ENCODE results near the gene EEF1AKMT3. TPM values are rescaled to one million over a fixed set of nuclear protein-coding genes. Genes with fewer than 3 reads are reported as not detected.
"Not testable (repeated sequence)": the region's sequence is repeated elsewhere in the genome, so short reads cannot be mapped to it uniquely, and the experiment has no call there.

Gene EEF1AKMT3
- total RNA-seq, 2 experiments from 2014 or later, result 3.6 to 4.6 TPM

- DNase-seq, result no peak
- CTCF ChIA-PET, result interaction anchor here (0.6 to 21.5 kb wide), 3 partner anchors 13 to 383 kb away, joined by 3 to 255 read pairs (median 9); no protein-coding TSS in a partner anchor
- H3K27me3 Mint-ChIP-seq (ENCODE audit: low read depth), result no peaks in the 10 kb centered on the region
- H3K4me3 Mint-ChIP-seq, result no peak overlapping the region
- H3K27ac Mint-ChIP-seq, result no peak overlapping the region
- H3K4me1 Mint-ChIP-seq (ENCODE audit: low read depth), result no peaks in the 10 kb centered on the region
- intact Hi-C loops (cut with micrococcal nuclease), result no loop called here
- no peaks in the 10 kb centered on the region for H3K9me3 Mint-ChIP-seq
- H3K36me3 Mint-ChIP-seq (ENCODE audit: low read depth), result peaks cover 2% of the 10 kb centered on the region
Observed at GRCh38 chr12:57816855-57817151, 44.4 kb downstream of the EEF1AKMT3 start.

DNA sequence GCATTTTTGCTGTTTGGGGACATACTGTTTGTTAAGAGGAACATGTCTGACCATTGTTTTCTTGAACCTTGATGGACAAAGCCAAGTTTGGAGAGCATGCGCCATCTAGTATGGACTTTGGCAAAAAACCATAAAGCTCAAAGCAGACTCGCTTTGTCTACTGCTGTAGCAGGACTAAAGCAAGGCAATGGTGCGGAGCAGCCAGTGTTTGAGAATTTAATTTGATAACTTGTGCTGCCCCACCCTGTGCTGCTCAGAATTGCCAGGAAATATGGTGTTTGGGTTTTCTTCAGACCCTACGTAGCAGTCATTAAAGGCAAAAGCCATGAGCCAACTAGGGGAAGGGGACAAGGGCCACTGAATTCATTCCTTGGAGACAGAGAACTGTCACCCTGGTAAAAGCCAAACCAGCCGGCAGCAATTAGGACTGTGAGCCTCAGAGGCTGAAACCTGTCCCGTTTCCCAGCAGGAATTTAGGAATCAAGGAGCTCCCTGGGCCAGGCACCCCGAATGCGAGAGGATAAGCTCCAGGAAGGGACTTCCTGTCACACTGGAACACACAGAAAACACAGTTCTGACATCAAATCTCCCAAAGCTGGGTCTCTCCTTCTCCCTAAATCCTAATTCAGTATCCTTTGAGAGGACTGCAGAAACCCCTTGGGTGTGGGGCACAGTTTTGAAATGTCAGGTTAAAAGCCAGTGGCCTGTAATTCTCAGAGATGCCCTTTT lies 45.0 kb downstream of the EEF1AKMT3 start:
- Mint-ChIP-seq H3K27ac (no peak overlapping the region), H3K36me3 (ENCODE audit: low read depth) (peaks cover 2% of the 10 kb centered on the region), H3K9me3 (no peaks in the 10 kb centered on the region), H3K4me1 (ENCODE audit: low read depth) (no peaks in the 10 kb centered on the region), H3K4me3 (no peak overlapping the region), H3K27me3 (ENCODE audit: low read depth) (no peaks in the 10 kb centered on the region)
- intact Hi-C loops (cut with micrococcal nuclease), result no loop called here
- DNase-seq, result no peak
- CTCF ChIA-PET, result interaction anchor here (0.6 to 21.5 kb wide), 7 partner anchors 10 to 383 kb away, joined by 3 to 255 read pairs (median 5); no protein-coding TSS in a partner anchor

GRCh38 chr12:57817990-57818331 lies 45.5 kb downstream of the EEF1AKMT3 start:
- H3K4me3 Mint-ChIP-seq; H3K4me1 Mint-ChIP-seq (ENCODE audit: low read depth); H3K36me3 Mint-ChIP-seq (ENCODE audit: low read depth); H3K9me3 Mint-ChIP-seq; H3K27me3 Mint-ChIP-seq (ENCODE audit: low read depth); H3K27ac Mint-ChIP-seq; DNase-seq; intact Hi-C loops (cut with micrococcal nuclease): not testable (repeated sequence)
- CTCF ChIA-PET, result interaction anchor here (0.6 to 1.5 kb wide), 9 partner anchors 9 to 88 kb away, joined by 3 to 9 read pairs (median 4); partner anchors contain the start of gene TSFM

- intact Hi-C loops (cut with micrococcal nuclease); H3K27me3 Mint-ChIP-seq (ENCODE audit: low read depth); CTCF ChIA-PET; H3K27ac Mint-ChIP-seq; DNase-seq; H3K4me3 Mint-ChIP-seq; H3K4me1 Mint-ChIP-seq (ENCODE audit: low read depth); H3K9me3 Mint-ChIP-seq: not testable (repeated sequence)
- H3K36me3 Mint-ChIP-seq (ENCODE audit: low read depth), result peaks cover 13% of the 10 kb centered on the region
Observed at GRCh38 chr12:57820119-57820518, 47.7 kb downstream of the EEF1AKMT3 start.

- H3K4me3 Mint-ChIP-seq; CTCF ChIA-PET; H3K27me3 Mint-ChIP-seq (ENCODE audit: low read depth); H3K9me3 Mint-ChIP-seq; H3K4me1 Mint-ChIP-seq (ENCODE audit: low read depth); intact Hi-C loops (cut with micrococcal nuclease); DNase-seq; H3K27ac Mint-ChIP-seq: not testable (repeated sequence)
- peaks cover 15% of the 10 kb centered on the region for H3K36me3 Mint-ChIP-seq (ENCODE audit: low read depth)
Observed at GRCh38 chr12:57821015-57821414, 48.6 kb downstream of the EEF1AKMT3 start.

- DNase-seq, result no peak
- no peaks in the 10 kb centered on the region for H3K9me3 Mint-ChIP-seq
- intact Hi-C loops (cut with micrococcal nuclease), result no loop called here
- H3K36me3 Mint-ChIP-seq (ENCODE audit: low read depth), result peaks cover 15% of the 10 kb centered on the region
- H3K4me1 Mint-ChIP-seq (ENCODE audit: low read depth), result no peaks in the 10 kb centered on the region
- CTCF ChIA-PET, result no interaction called here
- no peaks in the 10 kb centered on the region for H3K27me3 Mint-ChIP-seq (ENCODE audit: low read depth)
- H3K27ac Mint-ChIP-seq, result no peak overlapping the region
- no peak overlapping the region for H3K4me3 Mint-ChIP-seq
Observed at GRCh38 chr12:57821474-57822214, 49.2 kb downstream of the EEF1AKMT3 start.

DNA sequence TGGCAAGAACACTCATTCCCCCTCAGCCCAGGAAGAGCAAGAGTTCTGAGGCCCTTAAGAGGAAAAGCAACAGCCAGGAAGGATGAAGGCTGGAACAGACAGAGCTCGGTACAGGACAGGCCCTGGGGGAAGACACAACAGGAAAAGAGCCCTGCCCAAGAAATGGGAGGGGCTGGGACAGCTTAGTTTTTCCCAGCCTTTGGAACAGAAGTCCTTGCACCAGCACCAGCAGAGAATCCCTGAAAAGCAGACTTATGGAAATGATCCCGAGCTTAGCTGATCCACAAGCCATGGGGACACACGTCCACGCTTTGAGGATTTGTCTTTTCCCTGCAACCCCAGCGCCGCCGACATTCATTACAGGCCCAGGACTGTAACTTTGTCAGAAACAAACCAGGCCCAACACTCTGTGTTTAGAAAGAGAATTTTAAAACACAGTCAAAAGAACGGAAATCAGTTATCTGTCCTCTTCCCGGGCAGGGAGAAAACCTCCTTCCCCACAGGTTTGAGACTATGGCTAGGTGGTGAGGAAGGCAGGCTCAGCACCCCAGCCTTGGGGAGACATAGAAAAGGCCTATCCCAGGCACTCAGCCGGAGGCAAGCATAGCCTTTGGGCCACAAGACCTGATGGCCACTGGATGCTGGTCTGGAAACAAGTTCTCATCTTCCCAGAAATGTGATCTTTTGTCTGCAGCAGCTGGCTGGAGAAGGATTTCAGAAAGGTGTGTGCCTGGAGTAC lies 50.1 kb downstream of the EEF1AKMT3 start:
- Mint-ChIP-seq H3K36me3 (ENCODE audit: low read depth) (peaks cover 20% of the 10 kb centered on the region), H3K4me3 (no peak overlapping the region), H3K27ac (no peak overlapping the region), H3K4me1 (ENCODE audit: low read depth) (no peaks in the 10 kb centered on the region), H3K9me3 (no peaks in the 10 kb centered on the region), H3K27me3 (ENCODE audit: low read depth) (no peaks in the 10 kb centered on the region)
- DNase-seq, result no peak
- CTCF ChIA-PET, result no interaction called here
- intact Hi-C loops (cut with micrococcal nuclease), result no loop called here

DNA sequence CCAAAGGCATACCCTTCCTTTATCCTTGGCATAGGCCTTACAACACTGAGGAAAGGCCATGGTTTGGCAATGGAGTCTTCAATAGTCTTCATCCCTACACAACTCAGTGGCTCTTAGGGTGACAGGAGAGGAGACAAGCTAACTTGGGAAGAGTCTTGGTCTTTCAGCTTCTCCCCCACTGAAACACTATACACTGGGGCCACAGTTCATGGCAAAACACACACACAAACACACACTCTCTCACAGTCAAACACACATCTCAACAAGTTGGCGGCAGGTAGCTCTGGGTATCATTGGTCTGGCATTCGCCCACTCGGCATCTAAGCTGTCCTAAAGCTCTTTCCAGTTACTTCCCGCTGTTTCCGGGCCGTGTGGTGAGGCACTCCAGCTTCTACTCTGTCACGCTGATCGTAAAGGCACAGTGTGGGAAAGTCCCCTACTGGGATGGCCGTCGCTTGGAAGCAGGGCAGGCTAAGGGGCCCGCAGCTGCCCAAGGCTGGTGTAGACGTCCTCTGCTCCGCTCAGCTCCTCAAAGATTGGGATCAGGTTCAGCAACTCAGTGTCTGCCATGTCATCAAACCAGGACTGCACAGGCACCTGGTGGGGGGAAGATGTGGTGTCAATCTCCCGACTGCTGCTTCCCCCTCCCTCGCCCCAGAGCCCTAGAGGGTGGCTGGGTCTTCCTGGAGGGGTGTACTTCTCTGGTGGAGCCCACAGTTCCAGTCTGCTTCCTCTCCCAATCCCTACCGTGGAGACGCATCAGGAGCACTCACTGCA lies 50.9 kb downstream of the EEF1AKMT3 start:
- intact Hi-C loops (cut with micrococcal nuclease), result no loop called here
- Mint-ChIP-seq H3K27me3 (ENCODE audit: low read depth) (no peaks in the 10 kb centered on the region), H3K4me1 (ENCODE audit: low read depth) (no peaks in the 10 kb centered on the region), H3K36me3 (ENCODE audit: low read depth) (peaks cover 23% of the 10 kb centered on the region), H3K4me3 (no peak overlapping the region), H3K27ac (no peak overlapping the region), H3K9me3 (no peaks in the 10 kb centered on the region)
- CTCF ChIA-PET, result no interaction called here
- DNase-seq, result no peak

GRCh38 chr12:57823908-57824640 lies 51.7 kb downstream of the EEF1AKMT3 start:
- no peaks in the 10 kb centered on the region for H3K9me3 Mint-ChIP-seq
- no peaks in the 10 kb centered on the region for H3K27me3 Mint-ChIP-seq (ENCODE audit: low read depth)
- CTCF ChIA-PET, result interaction anchor here (0.7 to 1.3 kb wide), 2 partner anchors 41 to 81 kb away, joined by 3 read pairs; partner anchors contain the start of gene TSFM
- no peak for DNase-seq
- intact Hi-C loops (cut with micrococcal nuclease), result no loop called here
- H3K4me3 Mint-ChIP-seq, result no peak overlapping the region
- no peak overlapping the region for H3K27ac Mint-ChIP-seq
- H3K4me1 Mint-ChIP-seq (ENCODE audit: low read depth), result peaks cover 3% of the 10 kb centered on the region
- H3K36me3 Mint-ChIP-seq (ENCODE audit: low read depth), result peaks cover 27% of the 10 kb centered on the region

GRCh38 chr12:57825451-57825850 lies 53.0 kb downstream of the EEF1AKMT3 start:
- Mint-ChIP-seq H3K9me3 (no peaks in the 10 kb centered on the region), H3K4me3 (no peak overlapping the region), H3K27ac (peak overlapping the region; percentile 32), H3K36me3 (ENCODE audit: low read depth) (peaks cover 27% of the 10 kb centered on the region), H3K27me3 (ENCODE audit: low read depth) (no peaks in the 10 kb centered on the region), H3K4me1 (ENCODE audit: low read depth) (peaks cover 12% of the 10 kb centered on the region)
- CTCF ChIA-PET, result interaction anchor here (0.5 to 5.6 kb wide), 6 partner anchors 23 to 81 kb away, joined by 3 to 72 read pairs (median 3); no protein-coding TSS in a partner anchor
- intact Hi-C loops (cut with micrococcal nuclease), result no loop called here
- DNase-seq, result no peak

DNA sequence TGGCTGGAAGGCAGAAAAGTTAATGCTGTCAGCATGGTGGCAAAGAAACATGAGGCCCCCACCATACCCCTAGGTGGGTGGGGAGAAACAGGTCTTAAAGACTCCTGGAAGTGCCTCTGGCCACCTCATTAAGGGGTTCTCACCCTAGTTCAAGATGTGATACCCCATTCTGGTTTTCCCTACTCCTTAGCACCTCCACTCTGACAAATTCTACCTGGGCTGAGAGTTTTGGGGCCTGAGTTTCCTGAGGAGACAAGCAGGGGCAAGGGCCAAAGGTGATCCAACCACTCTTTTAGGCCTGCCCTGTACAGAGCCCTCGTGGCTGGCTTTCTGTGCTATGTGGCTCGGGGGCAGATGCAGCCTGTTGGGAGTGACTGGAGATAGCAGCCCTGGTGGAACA lies 54.0 kb downstream of the EEF1AKMT3 start:
- H3K4me3 Mint-ChIP-seq, result no peak overlapping the region
- H3K9me3 Mint-ChIP-seq, result no peaks in the 10 kb centered on the region
- no peak for DNase-seq
- intact Hi-C loops (cut with micrococcal nuclease), result no loop called here
- peak overlapping the region; percentile 24 for H3K27ac Mint-ChIP-seq
- H3K27me3 Mint-ChIP-seq (ENCODE audit: low read depth), result no peaks in the 10 kb centered on the region
- peaks cover 25% of the 10 kb centered on the region for H3K36me3 Mint-ChIP-seq (ENCODE audit: low read depth)
- H3K4me1 Mint-ChIP-seq (ENCODE audit: low read depth), result peaks cover 14% of the 10 kb centered on the region
- CTCF ChIA-PET, result interaction anchor here (1.5 to 5.6 kb wide), 4 partner anchors 8 to 78 kb away, joined by 4 to 72 read pairs (median 4); partner anchors contain the start of gene AVIL
